Astrocyte of the hippocampus (primary cell): Measurements from ENCODE around the gene TRIM7.
"Not testable (repeated sequence)": the region's sequence is repeated elsewhere in the genome, so short reads cannot be mapped to it uniquely, and the experiment has no call there.

Source experiments
- DNase-seq: peaks from one replicate; pipeline ENCODE4 v3.0.0; 2011; ENCODE audit warnings: low read depth, low spot score

The TRIM7 gene

GRCh38 chr5:181193656-181194055 is 11.3 kb downstream of the TRIM7 start:
- no peak for DNase-seq

DNA sequence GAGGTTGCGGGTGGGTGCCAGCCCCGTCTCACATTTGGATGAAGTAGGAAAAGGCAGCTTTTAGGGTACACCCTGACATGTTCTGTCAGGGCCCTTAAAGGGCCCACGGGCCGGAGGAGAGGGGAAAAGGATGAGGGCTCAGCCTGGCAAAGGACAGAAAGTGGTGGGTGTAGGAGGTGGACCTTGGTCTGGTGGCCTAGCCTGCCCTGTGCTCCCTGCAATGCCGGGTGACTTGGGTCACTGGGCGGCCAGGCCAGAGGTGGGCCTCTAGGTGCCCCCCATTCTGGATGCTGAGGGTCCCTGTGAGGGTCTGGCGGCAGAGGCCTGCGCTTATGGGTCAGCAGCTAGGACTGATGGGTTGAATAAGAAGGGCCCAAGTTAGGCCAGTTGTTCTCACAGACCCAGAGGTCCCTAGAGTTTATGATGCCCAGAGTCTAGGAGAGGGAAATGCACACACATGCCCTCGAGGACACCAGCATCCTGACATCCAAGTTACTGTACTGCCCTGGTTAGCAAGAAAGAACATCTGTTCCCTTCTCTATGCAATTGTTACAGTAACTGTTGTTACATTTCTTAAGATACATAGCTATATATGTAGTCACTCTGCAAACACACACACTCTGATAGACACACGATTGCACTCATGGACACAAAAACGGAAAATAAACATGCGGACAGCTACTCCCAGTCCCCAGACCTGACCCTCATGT is 12.5 kb downstream of the TRIM7 start:
- no peak for DNase-seq

GRCh38 chr5:181191526-181192336 is 13.3 kb downstream of the TRIM7 start:
- DNase-seq = peak; percentile 98

- DNase-seq = peak; percentile 69
Observed at GRCh38 chr5:181190711-181191525, 14.1 kb downstream of the TRIM7 start.

- DNase-seq = peak; percentile 36
Observed at GRCh38 chr5:181189962-181190710, 14.9 kb downstream of the TRIM7 start.

DNA sequence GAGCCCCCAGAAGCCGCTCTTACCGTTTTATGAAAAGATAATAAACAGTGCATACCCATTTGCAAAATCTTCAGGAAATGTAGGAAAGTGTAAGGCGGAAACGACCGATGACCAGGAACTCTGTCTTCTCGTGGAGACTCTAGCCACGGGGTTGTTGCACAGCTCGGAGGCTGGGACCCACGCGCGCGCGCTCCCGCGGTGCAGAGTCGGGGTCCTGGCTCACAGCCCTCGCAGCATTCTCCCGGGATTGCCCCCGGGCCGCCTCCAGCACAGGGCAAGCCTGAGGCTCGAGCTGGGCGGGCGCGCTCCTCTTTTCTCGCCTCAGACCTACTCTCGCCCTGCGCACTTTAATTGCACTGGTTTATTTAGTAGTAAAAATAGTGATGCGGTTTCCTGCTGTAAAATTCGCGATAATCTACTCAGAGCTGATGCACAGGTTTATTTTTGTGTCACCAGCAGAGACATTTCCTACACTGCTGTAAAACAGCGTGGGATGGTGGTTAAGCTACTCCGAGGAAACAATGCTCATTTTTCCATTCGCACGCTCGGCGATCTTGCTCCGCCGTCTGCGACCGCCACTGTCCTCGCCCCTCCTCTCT is 15.5 kb downstream of the TRIM7 start:
- DNase-seq = peak; percentile 59

DNA sequence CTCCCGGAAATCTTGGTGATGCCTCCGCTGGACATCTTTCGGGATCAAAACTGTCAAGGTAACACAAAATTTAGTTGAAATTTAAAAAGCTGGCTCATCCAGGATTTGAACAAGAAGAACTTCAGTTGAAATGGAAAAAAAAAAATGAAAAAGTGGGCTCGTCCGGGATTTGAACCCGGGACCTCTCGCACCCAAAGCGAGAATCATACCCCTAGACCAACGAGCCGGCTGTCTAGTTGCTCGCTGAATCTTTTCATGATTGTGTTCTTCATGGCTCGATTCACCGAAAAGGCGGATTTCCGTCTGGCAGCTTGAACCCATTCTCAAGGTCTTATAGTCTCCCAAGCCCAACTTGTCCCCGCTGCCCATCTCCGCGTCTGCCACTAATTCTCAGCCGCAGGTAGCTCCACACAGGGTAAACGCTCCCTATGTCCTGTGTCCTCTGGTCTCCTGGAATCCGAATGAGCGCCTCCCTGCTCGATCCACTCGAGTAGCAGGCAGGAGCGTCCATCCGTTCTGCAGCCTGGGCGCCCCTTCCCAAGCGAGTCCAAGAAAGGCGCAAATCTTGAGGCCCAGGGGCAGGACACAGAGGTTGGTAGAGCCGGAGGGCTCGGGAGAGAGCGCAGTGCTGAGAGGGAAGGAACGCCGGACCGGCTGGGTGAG is 16.2 kb downstream of the TRIM7 start:
- peak; percentile 85 for DNase-seq

DNA sequence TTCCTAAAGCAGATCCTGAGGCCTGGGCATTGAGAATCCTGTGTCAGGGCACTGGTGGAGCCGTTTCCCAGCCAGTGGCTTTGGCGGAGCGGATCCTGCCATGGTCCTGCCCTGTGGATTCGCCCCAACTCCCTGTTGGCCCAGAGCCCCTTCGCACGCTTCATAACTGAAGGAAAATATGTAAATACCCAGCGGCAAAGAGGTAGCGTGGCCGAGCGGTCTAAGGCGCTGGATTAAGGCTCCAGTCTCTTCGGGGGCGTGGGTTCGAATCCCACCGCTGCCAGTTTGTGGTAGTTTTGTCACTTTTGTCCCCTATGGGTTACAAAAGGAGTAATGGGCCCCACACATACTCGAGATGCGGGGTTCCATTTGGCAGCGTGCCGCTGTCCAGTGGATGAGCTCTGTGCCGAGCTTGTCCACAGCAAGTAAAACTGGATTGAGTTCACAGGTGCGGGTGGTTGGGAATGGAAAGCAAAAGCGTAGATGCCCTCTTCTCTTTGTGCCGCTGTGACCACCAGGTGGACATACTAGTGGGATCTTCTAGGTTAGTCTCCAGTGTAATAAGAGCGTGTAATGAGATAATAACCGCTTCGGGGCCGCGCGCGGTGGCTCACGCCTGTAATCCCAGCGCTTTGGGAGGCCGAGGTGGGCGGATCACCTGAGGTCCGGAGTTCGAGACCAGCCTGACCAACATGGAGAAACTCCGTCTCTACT is 17.3 kb downstream of the TRIM7 start:
- peak; percentile 78 for DNase-seq

DNA sequence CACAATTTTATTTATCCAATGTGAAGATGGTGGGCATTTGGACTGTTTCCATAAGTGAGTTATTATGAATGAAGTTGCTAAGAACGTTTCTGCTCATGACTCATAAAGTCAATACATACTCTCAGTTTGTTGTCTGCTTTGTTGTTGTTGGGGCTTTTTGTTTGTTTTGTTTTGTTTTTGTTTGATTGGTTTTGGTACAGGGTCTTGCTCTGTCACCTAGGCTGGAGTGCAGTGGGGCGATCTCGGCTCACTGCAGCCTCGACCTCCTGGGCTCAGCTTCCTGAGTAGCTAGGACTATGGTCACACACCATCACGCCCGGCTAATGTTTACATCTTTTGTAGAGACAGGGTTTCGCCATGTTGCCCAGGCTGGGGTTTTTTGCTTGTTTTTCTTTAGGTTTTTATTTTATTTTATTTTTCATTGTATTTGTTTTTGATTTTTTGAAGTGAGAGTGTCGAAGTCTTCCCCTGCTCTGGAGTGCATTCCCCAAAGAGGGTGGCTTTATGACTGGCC is 18.0 kb downstream of the TRIM7 start:
- DNase-seq = no peak

- no peak for DNase-seq
Observed at GRCh38 chr5:181186022-181186421, 19.0 kb downstream of the TRIM7 start.

DNA sequence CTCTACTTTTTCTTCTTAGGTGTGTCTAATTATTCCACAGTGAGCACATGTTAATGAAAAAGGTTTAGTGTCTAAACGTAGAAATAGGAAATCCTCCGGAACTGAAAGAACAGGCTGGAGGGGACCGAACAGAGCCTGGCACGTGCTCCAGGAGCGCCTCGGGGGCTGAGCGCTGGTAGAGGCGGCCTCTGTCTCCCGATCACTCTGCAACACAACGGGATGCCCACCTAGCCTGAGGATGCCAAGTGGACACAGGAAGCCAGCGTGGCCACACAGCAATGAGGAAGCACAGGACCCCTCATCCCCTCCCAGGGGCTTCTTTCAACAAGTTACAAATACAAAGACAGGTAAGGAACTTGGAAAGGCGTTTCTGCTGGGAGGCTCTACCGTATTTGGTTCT is 19.4 kb downstream of the TRIM7 start:
- DNase-seq = no peak

GRCh38 chr5:181184845-181185216 is 20.2 kb downstream of the TRIM7 start:
- no peak for DNase-seq

DNA sequence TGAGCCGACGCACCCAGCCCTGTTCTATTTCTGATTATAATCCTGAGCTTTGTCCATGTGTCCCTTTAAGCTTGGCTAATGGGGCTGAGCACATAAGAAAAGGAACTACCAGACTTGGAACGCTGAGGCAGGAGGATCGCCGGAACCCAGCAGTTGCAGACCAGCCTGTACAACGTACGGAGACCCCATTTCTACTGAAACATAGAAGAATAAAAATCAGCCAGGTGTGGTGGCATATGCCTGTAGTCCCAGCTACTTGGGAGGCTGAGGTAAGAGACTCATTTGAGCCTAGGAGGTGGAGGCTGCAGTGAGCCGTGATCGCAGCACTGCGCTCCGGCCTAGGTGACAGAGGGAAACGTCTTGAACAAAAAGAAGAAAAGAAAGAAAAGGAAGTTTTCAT is 22.3 kb downstream of the TRIM7 start:
- DNase-seq = no peak

GRCh38 chr5:181181650-181182565 is 23.1 kb downstream of the TRIM7 start:
- DNase-seq = peak; percentile 80

GRCh38 chr5:181177559-181177958 is 27.4 kb downstream of the TRIM7 start:
- DNase-seq = not testable (repeated sequence)

DNA sequence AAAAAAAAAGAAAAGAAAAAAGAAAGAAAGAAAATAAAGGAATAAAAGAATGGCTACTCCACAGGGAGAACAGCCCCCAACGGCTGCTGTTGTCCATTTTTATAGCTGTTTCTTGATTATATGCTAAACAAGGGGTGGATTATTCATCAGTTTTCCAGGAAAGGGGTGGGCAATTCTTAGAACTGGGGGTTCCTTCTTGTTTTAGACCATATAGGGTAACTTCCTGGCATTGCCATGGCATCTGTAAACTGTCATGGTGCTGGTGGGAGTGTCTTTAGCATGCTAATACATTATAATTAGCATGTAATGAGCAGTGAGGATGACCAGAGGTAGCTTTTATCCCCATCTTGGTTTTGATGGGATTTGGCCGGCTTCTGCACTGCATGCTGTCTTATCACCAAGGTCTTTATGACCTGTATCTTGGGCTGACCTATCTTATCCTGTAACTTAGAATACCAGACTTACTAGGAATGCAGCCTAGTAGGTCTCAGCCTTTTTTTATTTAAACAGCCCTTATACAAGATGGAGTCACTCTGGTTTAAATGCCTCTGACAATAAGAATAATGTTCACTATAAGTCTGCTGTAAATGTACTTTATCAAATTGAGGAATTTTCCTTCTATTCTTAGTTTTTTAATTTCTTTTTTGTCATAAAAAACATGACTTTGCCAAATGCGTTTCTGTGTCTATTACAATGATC is 28.6 kb downstream of the TRIM7 start:
- no peak for DNase-seq

DNA sequence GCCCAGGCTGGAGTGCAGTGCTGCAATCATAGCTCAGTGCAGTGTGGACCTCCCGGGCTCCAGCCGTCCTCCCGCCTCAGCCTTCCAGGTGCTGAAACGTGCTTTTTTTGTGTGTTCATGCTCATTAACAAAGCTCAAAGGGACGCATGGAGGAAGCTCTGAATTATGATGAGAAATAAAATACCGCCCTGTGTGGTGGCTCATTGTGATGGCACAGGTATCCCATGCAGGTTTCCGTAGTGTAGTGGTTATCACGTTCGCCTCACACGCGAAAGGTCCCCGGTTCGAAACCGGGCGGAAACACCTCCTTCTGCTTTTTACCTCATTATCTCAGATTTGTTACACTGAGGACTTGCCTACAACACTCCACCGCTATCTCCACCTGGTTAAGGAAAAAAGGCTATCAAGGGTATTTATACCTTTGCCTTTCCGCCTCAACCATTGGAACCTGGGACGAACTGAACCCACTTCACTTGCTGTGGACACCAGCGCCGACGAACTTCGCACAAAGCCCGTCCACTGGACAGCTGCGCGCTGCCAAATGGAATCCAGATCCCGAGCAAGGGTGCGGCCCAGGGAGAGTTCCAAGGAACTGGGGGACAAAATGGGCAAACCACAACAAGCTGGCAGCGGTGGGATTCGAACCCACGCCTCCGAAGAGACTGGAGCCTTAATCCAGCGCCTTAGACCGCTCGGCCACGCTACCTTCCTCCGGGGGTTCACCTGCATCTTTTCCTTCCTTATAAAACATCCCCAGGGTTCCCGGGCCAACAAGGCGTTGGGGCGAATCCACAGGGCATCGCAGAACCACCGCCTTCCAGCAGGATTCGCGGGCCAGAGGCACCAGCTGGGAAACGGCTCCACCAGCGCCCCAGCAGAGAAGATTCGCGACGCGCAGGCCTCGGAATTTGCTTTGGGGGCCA is 31.3 kb downstream of the TRIM7 start:
- DNase-seq = peak; percentile 42
